ENCODE results near the gene GAS5.

DNA sequence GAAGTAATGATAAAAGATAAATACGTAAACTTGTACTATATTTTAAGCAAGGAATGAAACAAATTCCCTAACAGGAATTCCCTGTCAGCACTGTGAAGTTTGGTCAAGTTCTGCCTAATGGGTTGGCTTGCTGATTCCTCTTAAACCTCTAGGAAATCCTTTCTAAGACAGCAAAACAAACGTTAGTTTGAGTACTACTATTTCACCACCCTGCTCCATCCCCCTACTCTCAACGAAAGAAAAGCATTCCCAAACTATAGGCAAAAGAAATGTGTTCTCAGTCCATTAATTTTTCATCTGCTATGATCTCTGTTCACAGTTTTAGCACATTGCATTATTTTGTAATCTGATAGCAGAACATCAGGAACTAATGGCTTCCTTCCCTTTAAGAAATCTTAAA is 33.2 kb upstream of the GAS5 start:
- TF ChIP-seq CTCF (IDR thresholded peaks at IDR 0.05) = no peak
- TF ChIP-seq POLR2AphosphoS5 (IDR thresholded peaks at IDR 0.05) = no peak
- no peak for TF ChIP-seq POLR2A (IDR thresholded peaks at IDR 0.05)

Measured in prostate gland (tissue), 2 donors.